Measurements from ENCODE around the gene CACNA2D3.

DNA sequence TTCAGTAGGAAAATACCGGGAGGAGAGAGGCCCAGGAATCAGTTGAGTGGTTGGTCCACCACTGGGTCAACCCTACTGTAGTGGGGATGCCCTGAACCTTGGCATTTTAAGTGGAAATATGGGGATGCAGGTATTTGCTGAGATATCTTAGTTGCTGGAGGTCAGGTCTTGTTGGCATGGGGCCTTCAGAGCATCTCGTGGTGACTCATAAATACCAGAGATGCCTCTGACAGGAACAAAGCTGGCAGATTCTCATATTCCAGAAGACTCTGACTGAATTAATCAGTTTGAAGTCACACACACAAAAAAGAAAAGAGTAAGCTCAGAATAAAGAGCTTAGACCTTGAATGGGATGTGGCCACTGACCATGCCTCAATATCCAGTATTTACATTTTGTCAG lies 91.6 kb downstream of the CACNA2D3 start:
- TF ChIP-seq GABPA (IDR thresholded peaks at IDR 0.05 in 1 of 2, conservative IDR thresholded peaks at IDR 0.05 in 1 of 2) = no peak
- no peak for TF ChIP-seq YY1 (IDR thresholded peaks at IDR 0.05)
- TF ChIP-seq, protein P1, sequence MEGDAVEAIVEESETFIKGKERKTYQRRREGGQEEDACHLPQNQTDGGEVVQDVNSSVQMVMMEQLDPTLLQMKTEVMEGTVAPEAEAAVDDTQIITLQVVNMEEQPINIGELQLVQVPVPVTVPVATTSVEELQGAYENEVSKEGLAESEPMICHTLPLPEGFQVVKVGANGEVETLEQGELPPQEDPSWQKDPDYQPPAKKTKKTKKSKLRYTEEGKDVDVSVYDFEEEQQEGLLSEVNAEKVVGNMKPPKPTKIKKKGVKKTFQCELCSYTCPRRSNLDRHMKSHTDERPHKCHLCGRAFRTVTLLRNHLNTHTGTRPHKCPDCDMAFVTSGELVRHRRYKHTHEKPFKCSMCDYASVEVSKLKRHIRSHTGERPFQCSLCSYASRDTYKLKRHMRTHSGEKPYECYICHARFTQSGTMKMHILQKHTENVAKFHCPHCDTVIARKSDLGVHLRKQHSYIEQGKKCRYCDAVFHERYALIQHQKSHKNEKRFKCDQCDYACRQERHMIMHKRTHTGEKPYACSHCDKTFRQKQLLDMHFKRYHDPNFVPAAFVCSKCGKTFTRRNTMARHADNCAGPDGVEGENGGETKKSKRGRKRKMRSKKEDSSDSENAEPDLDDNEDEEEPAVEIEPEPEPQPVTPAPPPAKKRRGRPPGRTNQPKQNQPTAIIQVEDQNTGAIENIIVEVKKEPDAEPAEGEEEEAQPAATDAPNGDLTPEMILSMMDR (IDR thresholded peaks at IDR 0.05; ENCODE audit: low read depth, low read length, missing input control) = no peak
- no peak for TF ChIP-seq TAF1 (conservative IDR thresholded peaks at IDR 0.05)
- TF ChIP-seq, protein P2, sequence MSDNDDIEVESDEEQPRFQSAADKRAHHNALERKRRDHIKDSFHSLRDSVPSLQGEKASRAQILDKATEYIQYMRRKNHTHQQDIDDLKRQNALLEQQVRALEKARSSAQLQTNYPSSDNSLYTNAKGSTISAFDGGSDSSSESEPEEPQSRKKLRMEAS (IDR thresholded peaks at IDR 0.05) = no peak
